ENCODE data around the gene SMKR1.

The SMKR1 gene

GRCh38 chr7:129550693-129551360, 48.5 kb downstream of the SMKR1 start:
- Histone ChIP-seq H3K27me3 (ENCODE audit: control insufficient read depth, insufficient read depth, low read length) (no peaks in the 10 kb centered on the region), H3K36me3 (ENCODE audit: control insufficient read depth, insufficient read depth, low read length) (no peaks in the 10 kb centered on the region), H3K9ac (no peak overlapping the region), H3K4me1 (no peaks in the 10 kb centered on the region), H3K4me2 (ENCODE audit: low read length) (no peak overlapping the region), H3K27ac (no peak overlapping the region), H3K9me3 (ENCODE audit: control insufficient read depth, low read length) (no peaks in the 10 kb centered on the region), H3K79me2 (no peaks in the 10 kb centered on the region), H3K4me3 (ENCODE audit: low read depth, low read length) (no peak overlapping the region), H2AFZ (no peak overlapping the region)
- no peak for TF ChIP-seq CTCF (IDR thresholded peaks at IDR 0.05)

GRCh38 chr7:129553899-129554461, 51.6 kb downstream of the SMKR1 start:
- no peak overlapping the region for H3K9ac ChIP-seq
- H3K4me3 ChIP-seq (ENCODE audit: low read depth, low read length), result no peak overlapping the region
- no peaks in the 10 kb centered on the region for H3K9me3 ChIP-seq (ENCODE audit: control insufficient read depth, low read length)
- no peaks in the 10 kb centered on the region for H3K27me3 ChIP-seq (ENCODE audit: control insufficient read depth, insufficient read depth, low read length)
- H3K4me2 ChIP-seq (ENCODE audit: low read length), result no peak overlapping the region
- TF ChIP-seq CTCF (IDR thresholded peaks at IDR 0.05), result no peak
- no peak overlapping the region for H2AFZ ChIP-seq
- H3K4me1 ChIP-seq, result no peaks in the 10 kb centered on the region
- no peaks in the 10 kb centered on the region for H3K36me3 ChIP-seq (ENCODE audit: control insufficient read depth, insufficient read depth, low read length)
- no peak overlapping the region for H3K27ac ChIP-seq
- H3K79me2 ChIP-seq, result no peaks in the 10 kb centered on the region

- H3K9ac ChIP-seq, result no peak overlapping the region
- H3K36me3 ChIP-seq (ENCODE audit: control insufficient read depth, insufficient read depth, low read length), result no peaks in the 10 kb centered on the region
- no peaks in the 10 kb centered on the region for H3K27me3 ChIP-seq (ENCODE audit: control insufficient read depth, insufficient read depth, low read length)
- TF ChIP-seq CTCF (IDR thresholded peaks at IDR 0.05), result no peak
- H3K4me3 ChIP-seq (ENCODE audit: low read depth, low read length), result no peak overlapping the region
- no peak overlapping the region for H3K27ac ChIP-seq
- H2AFZ ChIP-seq, result no peak overlapping the region
- H3K9me3 ChIP-seq (ENCODE audit: control insufficient read depth, low read length), result no peaks in the 10 kb centered on the region
- H3K79me2 ChIP-seq, result no peaks in the 10 kb centered on the region
- H3K4me2 ChIP-seq (ENCODE audit: low read length), result no peak overlapping the region
- H3K4me1 ChIP-seq, result no peaks in the 10 kb centered on the region
These were observed 54.3 kb downstream of the SMKR1 start for GRCh38 chr7:129556607-129557133.

GRCh38 chr7:129557686-129558481, 55.6 kb downstream of the SMKR1 start:
- H3K4me1 ChIP-seq, result no peaks in the 10 kb centered on the region
- no peak overlapping the region for H3K27ac ChIP-seq
- no peak overlapping the region for H3K4me3 ChIP-seq (ENCODE audit: low read depth, low read length)
- H2AFZ ChIP-seq, result no peak overlapping the region
- no peaks in the 10 kb centered on the region for H3K9me3 ChIP-seq (ENCODE audit: control insufficient read depth, low read length)
- TF ChIP-seq CTCF (IDR thresholded peaks at IDR 0.05), result no peak
- no peak overlapping the region for H3K9ac ChIP-seq
- H3K27me3 ChIP-seq (ENCODE audit: control insufficient read depth, insufficient read depth, low read length), result no peaks in the 10 kb centered on the region
- no peaks in the 10 kb centered on the region for H3K36me3 ChIP-seq (ENCODE audit: control insufficient read depth, insufficient read depth, low read length)
- H3K79me2 ChIP-seq, result no peaks in the 10 kb centered on the region
- no peak overlapping the region for H3K4me2 ChIP-seq (ENCODE audit: low read length)

All from parathyroid adenoma (tissue), 2 donors.